VCaP (cell line): ENCODE data around the gene SECISBP2.

Experiments
- H3K27ac ChIP-seq: fragments of 450-650 bp; 2 replicates; pipeline ENCODE4 v1.5.1; 2017
- TF ChIP-seq, protein P1 (sequence below): fragments of 450-650 bp; conservative IDR thresholded peaks from 2 replicates; pipeline ENCODE4 v1.5.1; 2017; ENCODE audit warnings: mild to moderate bottlenecking, moderate library complexity

SECISBP2 gene

DNA sequence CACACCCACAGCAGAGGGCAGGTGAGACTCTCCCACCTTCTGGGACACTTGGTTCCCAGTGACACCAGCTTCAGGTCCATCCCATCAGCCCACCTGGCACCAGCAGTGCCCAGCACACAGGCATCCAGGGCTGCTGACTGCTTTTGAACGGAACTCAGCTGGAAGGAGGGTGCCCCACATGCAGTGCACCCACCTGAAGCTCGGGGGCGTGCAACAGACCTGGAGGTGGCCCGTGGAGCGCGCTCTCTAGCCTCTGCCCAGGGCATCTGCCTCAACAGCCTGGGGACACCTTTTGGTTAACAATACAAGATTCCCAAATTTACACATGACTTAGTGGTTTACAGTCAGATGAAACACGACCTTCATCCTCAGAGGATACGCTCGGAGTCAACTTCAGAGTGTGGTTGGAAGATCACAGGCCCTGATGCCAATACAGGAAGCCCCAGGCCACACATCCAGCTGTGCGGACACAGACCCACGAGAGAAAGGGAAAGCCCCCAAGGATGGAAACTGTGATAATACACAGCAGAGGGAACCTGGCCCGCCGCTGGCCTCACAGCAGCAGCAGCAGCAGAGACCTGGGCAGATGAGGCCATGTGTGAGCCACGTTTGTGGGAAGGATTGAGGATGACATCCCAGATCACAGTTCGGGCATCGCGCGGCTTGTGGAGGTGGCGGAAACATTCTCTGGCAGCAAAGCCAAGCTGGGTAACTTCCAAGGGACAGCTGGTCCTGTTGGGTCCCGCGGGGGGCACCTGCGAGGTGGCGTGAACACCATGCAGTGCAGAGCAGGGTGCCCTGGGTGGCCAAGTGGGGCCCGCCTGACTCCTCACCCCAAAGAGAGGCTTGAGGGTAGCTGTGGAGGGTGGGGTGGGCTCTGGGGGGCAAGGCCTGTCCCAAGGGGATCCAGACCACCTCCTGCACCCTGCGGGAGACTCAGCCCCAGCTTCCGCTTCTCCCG is 64.0 kb downstream of the SECISBP2 start:
- no peak overlapping the region for H3K27ac ChIP-seq
- TF ChIP-seq, protein P1, sequence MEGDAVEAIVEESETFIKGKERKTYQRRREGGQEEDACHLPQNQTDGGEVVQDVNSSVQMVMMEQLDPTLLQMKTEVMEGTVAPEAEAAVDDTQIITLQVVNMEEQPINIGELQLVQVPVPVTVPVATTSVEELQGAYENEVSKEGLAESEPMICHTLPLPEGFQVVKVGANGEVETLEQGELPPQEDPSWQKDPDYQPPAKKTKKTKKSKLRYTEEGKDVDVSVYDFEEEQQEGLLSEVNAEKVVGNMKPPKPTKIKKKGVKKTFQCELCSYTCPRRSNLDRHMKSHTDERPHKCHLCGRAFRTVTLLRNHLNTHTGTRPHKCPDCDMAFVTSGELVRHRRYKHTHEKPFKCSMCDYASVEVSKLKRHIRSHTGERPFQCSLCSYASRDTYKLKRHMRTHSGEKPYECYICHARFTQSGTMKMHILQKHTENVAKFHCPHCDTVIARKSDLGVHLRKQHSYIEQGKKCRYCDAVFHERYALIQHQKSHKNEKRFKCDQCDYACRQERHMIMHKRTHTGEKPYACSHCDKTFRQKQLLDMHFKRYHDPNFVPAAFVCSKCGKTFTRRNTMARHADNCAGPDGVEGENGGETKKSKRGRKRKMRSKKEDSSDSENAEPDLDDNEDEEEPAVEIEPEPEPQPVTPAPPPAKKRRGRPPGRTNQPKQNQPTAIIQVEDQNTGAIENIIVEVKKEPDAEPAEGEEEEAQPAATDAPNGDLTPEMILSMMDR: no peak

GRCh38 chr9:89383030-89383720 is 64.9 kb downstream of the SECISBP2 start:
- H3K27ac ChIP-seq: no peak overlapping the region
- TF ChIP-seq, protein P1: no peak

- TF ChIP-seq, protein P1: no peak
Measured at GRCh38 chr9:89383721-89384300, 65.5 kb downstream of the SECISBP2 start.

GRCh38 chr9:89384783-89385182 is 66.5 kb downstream of the SECISBP2 start:
- H3K27ac ChIP-seq: no peak overlapping the region
- TF ChIP-seq, protein P1: no peak

More at GRCh38 chr9:89383721-89384300, 65.5 kb downstream of the SECISBP2 start:
- H3K27ac ChIP-seq: no peak overlapping the region

DNA sequence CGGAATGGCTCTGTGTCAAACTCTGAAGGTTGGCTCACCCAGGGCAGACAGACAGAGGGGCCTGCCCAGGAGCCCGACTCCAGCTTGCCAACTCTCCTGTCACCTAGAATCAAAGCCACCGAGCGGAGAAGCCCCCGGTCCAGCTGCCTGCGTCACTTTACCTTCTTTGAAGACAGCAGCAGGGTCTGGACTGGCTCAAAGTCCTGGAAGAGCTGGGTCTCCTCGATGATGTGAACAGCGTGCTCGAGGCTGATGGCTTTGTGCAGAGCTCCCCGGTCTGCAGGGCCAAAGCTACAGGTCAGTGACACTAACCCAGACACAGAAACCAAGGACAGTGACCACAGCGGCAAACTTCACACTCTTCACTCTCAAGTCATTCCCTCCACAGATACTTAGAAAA is 67.9 kb downstream of the SECISBP2 start:
- TF ChIP-seq, protein P1: no peak
- no peak overlapping the region for H3K27ac ChIP-seq

DNA sequence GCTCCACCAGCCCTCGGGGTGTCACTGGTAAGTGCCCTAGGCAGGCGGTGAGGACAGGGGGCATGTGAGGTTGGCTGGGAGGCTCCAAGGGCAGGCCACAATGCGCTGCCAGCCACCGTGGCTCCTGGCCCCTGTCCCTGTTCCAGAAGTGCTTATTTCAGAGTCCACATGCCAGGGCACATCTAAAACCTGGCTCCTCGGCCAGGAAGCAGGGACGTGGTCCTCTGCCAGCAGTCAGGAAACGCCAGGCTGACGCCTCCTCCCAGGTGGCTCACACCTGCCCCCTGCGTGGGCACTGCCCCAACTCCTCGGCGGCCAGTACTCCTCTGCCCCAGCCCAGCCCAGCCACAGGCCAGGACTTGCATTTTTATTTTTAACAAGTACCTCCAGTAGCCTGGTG is 68.5 kb downstream of the SECISBP2 start:
- no peak overlapping the region for H3K27ac ChIP-seq
- TF ChIP-seq, protein P1: no peak

DNA sequence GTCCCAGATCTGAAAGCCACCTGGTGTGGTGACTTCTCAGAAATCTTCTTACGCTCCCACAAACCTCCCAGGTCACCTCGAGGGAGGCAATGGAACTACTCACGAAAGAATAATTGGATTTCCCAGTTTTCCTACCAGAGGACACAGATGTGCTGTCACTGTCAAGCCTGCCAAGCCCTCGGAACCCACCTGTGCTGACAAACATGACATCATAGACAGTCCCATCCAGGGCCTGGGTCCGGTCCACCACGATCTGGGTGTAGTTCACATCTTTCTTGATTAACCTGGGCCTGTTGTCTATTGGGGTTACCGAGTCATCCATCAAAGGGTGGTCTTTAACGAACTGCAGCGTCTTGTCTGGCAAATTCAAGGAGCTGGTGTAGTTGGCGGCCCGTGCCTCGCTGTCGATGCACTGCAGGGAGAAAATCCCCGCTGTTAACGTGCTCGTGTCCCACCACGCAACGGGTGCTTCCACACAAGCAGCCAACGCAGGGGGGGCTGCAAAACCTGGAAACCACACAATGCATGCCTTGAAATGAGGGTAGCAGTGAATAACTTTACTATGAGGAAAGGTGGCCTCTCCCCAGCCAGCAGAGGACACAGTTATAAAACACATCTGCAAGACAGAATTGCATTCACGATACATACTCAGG is 69.0 kb downstream of the SECISBP2 start:
- H3K27ac ChIP-seq: no peak overlapping the region
- TF ChIP-seq, protein P1: no peak
